ENCODE data around the gene SPAG16. TPM values are rescaled to one million over a fixed set of nuclear protein-coding genes. Genes with fewer than 3 reads are reported as not detected.

SPAG16 gene
- total and polyA plus RNA-seq, 12 donors, result 8.4 to 28.3 (median 19.1) TPM

GRCh38 chr2:213722565-213722964 lies 438.3 kb downstream of the SPAG16 start:
- Histone ChIP-seq H3K4me1 (no peaks in the 10 kb centered on the region), H3K4me3 (no peak overlapping the region), H3K27ac (no peak overlapping the region), H3K9me3 (peaks cover 0 to 12% (median 0%) of the 10 kb centered on the region in 11 donors), H3K36me3 (no peaks in the 10 kb centered on the region), H3K27me3 (no peaks in the 10 kb centered on the region)
- intact Hi-C loops (cut with DNase I), result no loop called here
- TF ChIP-seq, protein P1, sequence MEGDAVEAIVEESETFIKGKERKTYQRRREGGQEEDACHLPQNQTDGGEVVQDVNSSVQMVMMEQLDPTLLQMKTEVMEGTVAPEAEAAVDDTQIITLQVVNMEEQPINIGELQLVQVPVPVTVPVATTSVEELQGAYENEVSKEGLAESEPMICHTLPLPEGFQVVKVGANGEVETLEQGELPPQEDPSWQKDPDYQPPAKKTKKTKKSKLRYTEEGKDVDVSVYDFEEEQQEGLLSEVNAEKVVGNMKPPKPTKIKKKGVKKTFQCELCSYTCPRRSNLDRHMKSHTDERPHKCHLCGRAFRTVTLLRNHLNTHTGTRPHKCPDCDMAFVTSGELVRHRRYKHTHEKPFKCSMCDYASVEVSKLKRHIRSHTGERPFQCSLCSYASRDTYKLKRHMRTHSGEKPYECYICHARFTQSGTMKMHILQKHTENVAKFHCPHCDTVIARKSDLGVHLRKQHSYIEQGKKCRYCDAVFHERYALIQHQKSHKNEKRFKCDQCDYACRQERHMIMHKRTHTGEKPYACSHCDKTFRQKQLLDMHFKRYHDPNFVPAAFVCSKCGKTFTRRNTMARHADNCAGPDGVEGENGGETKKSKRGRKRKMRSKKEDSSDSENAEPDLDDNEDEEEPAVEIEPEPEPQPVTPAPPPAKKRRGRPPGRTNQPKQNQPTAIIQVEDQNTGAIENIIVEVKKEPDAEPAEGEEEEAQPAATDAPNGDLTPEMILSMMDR (IDR thresholded peaks at IDR 0.05), result no peak
- DNase-seq (no peak), ATAC-seq (no peak)
- 85 to 86% methylated on average over 1 of the region's 1 CpG for WGBS, 2 donors

- TF ChIP-seq, protein P1 (IDR thresholded peaks at IDR 0.05), result no peak
- 48 to 50% methylated on average over 2 of the region's 2 CpGs for WGBS, 2 donors
- Histone ChIP-seq H3K4me1 (no peaks in the 10 kb centered on the region), H3K27ac (no peak overlapping the region), H3K36me3 (no peaks in the 10 kb centered on the region), H3K27me3 (no peaks in the 10 kb centered on the region), H3K9me3 (peaks cover 0 to 12% (median 0%) of the 10 kb centered on the region in 11 donors), H3K4me3 (no peak overlapping the region)
- intact Hi-C loops (cut with DNase I), result no loop called here
- DNase-seq (no peak), ATAC-seq (no peak)
Measured at GRCh38 chr2:213723041-213723560, 438.8 kb downstream of the SPAG16 start.

GRCh38 chr2:213723707-213724106 lies 439.4 kb downstream of the SPAG16 start:
- Histone ChIP-seq H3K4me1 (no peaks in the 10 kb centered on the region), H3K27me3 (no peaks in the 10 kb centered on the region), H3K36me3 (no peaks in the 10 kb centered on the region), H3K9me3 (peaks cover 0 to 12% (median 0%) of the 10 kb centered on the region in 11 donors), H3K27ac (no peak overlapping the region), H3K4me3 (no peak overlapping the region)
- DNase-seq (no peak), ATAC-seq (no peak)
- intact Hi-C loops (cut with DNase I), result no loop called here
- TF ChIP-seq, protein P1 (IDR thresholded peaks at IDR 0.05), result no peak
- 33 to 46% methylated on average over 1 of the region's 1 CpG for WGBS, 2 donors

DNA sequence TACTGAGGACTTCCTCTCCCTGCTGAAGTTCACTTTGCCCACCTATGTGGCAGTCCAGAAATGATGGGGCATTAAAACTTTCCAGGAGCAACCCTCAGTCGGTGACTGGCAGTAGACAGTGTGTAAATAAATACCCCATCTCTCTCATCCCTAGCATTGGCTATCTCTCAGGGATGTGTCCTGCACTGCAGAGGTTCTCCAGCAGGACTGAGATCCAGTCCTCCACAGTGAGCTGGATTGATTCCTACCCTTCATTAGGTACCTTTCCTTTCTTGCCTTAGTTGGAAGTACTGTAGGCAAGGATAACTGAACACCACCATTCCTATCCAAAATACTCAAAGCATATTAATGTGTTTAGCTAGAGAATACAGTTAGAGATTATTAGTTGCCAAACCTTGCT lies 441.8 kb downstream of the SPAG16 start:
- no peak for ATAC-seq
- H3K36me3 ChIP-seq, result no peaks in the 10 kb centered on the region
- intact Hi-C loops (cut with DNase I), result no loop called here
- TF ChIP-seq, protein P1 (IDR thresholded peaks at IDR 0.05), result no peak
- H3K27ac ChIP-seq, result no peak overlapping the region
- no peaks in the 10 kb centered on the region for H3K4me1 ChIP-seq
- 77 to 95% methylated on average over 1 of the region's 1 CpG for WGBS, 2 donors
- H3K27me3 ChIP-seq, result no peaks in the 10 kb centered on the region
- no peak for DNase-seq
- H3K9me3 ChIP-seq, result peaks cover 0 to under 1% (median 0%) of the 10 kb centered on the region in 11 donors
- H3K4me3 ChIP-seq, result no peak overlapping the region

Data from heart right ventricle (tissue), 16 donors.